ENCODE data around the gene C15orf62.

DNA sequence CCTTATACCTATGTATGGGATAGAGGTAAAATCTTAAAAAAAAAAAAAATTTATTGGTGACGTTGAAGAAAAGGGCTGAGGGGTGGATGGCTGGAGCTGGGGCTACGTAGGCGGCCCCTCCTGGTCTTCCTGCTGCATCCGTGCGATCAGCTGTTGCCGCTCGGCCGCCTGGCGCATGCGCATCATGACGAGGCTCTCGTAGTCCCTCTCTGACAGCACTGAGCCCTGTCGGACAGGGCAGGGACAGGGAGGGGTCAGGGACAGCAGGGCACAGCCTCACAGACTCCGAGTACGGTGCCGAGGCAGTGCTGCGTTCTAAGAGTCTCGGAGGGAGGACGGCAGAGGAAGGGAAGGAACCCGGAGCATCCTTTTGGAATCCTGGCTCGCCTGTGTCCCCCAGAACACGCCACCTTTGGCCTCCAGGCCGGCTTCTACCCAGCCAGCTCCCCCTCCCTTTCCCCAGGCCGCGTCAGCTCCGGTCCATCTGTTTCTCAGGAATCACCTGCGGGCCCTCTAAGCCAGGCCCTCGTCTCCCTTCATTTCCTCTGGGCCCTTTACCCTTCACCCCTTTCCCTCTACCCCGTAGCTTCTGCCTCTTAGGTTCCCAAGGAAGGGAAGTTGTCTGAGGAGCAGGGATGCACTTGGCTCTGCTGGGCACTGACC is 1.8 kb upstream of the C15orf62 start:
- TF ChIP-seq, protein P1, sequence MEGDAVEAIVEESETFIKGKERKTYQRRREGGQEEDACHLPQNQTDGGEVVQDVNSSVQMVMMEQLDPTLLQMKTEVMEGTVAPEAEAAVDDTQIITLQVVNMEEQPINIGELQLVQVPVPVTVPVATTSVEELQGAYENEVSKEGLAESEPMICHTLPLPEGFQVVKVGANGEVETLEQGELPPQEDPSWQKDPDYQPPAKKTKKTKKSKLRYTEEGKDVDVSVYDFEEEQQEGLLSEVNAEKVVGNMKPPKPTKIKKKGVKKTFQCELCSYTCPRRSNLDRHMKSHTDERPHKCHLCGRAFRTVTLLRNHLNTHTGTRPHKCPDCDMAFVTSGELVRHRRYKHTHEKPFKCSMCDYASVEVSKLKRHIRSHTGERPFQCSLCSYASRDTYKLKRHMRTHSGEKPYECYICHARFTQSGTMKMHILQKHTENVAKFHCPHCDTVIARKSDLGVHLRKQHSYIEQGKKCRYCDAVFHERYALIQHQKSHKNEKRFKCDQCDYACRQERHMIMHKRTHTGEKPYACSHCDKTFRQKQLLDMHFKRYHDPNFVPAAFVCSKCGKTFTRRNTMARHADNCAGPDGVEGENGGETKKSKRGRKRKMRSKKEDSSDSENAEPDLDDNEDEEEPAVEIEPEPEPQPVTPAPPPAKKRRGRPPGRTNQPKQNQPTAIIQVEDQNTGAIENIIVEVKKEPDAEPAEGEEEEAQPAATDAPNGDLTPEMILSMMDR (conservative IDR thresholded peaks at IDR 0.05): no peak
- TF ChIP-seq ZFX (IDR thresholded peaks at IDR 0.05): no peak
